Measurements from ENCODE around the gene CASP10. TPM values are rescaled to one million over a fixed set of nuclear protein-coding genes. Genes with fewer than 3 reads are reported as not detected.
"Not testable (repeated sequence)": the region's sequence is repeated elsewhere in the genome, so short reads cannot be mapped to it uniquely, and the experiment has no call there.

Gene CASP10
- total RNA-seq, 1 experiment from 2014 or later = 1.2 TPM

- POLR2A ChIA-PET (ENCODE audit: low non-redundant PET) = interaction anchor here (0.6 kb wide), 1 partner anchor 35 kb away, joined by 3 read pairs; no protein-coding TSS in a partner anchor
- CTCF ChIA-PET = no interaction called here
- no TSS peak for BruUV-seq (replicated peaks)
Observed at GRCh38 chr2:201234663-201235135, 51.8 kb downstream of the CASP10 start.

DNA sequence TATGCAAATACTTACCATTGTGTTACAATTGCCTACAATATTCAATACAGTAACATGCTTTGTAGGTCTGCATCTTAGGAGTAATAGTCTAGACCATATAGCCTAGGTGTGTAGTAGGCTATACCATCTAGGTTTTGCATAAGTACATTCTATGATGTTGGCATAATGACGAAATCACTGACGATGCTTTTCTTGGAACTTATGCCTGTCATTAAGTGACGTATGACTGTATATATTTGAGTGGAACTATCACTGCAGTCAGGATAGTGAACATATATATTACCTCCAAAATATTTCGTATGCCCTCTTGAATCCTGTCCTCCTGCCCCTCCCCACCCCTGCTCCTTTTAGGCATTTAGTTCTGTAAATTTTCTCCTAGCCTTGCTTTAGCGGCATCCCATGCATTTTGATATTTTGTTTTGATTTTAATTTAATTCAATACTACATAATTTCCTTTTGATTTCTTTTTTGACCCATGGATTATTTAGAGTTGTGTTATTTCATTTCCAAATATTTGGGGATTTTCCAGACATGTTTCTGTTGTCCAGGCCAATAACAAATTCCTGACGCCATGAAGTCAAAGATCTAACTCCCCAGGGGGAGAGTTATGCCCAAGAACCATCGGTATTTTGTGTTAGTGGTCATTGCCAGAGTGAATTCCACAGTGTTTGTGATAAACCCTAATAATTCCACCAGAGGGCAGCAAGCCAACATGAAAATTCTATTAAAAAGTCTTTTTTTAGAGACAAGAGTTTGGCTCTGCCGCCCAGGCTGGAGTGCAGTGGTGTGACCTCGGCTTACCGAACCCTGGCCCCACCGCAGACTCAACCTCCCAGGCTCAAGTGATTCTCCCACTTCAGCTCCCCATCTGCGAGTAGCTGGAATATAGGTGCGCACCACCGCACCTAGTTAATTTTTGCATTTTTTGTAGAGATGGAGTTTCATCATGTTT, 53.2 kb downstream of the CASP10 start:
- TF ChIP-seq EZH2 (IDR thresholded peaks at IDR 0.05; ENCODE audit: borderline replicate concordance, low read depth, low read length, poor library complexity, severe bottlenecking) (no peak), CTCF (conservative IDR thresholded peaks at IDR 0.05; ENCODE audit: low read depth, low read length) (peak; percentile 67)
- no TSS peak for BruUV-seq (replicated peaks)
- Histone ChIP-seq H3K4me3 (ENCODE audit: low read depth, low read length, poor library complexity, severe bottlenecking) (peak overlapping the region; percentile 20), H3K4me1 (ENCODE audit: insufficient read depth, low read length, poor library complexity, severe bottlenecking) (peaks cover 20% of the 10 kb centered on the region), H3K27ac (ENCODE audit: low read depth, low read length, poor library complexity, severe bottlenecking) (no peak overlapping the region), H3K36me3 (ENCODE audit: insufficient read depth, low read length, poor library complexity, severe bottlenecking) (no peaks in the 10 kb centered on the region), H3K27me3 (replicated peaks; ENCODE audit: insufficient read depth, low read depth, low read length, poor library complexity) (no peaks in the 10 kb centered on the region), H3K9me3 (ENCODE audit: low read depth, low read length, poor library complexity, severe bottlenecking) (no peaks in the 10 kb centered on the region)
- POLR2A ChIA-PET (ENCODE audit: low non-redundant PET) = no interaction called here
- intact Hi-C loops (cut with micrococcal nuclease; ENCODE audit: unreplicated experiment) = loop anchor here (1.0 to 10.0 kb wide), 3 partner anchors 128 to 941 kb away; partner anchors contain the start of gene TMEM237
- CTCF ChIA-PET = interaction anchor here (0.8 kb wide), 1 partner anchor 128 kb away, joined by 6 read pairs; no protein-coding TSS in a partner anchor
- peak; percentile 83 for DNase-seq (ENCODE audit: low spot score)

More at GRCh38 chr2:201234663-201235135, 51.8 kb downstream of the CASP10 start:
- Histone ChIP-seq H3K27me3 (replicated peaks; ENCODE audit: insufficient read depth, low read depth, low read length, poor library complexity) (no peaks in the 10 kb centered on the region), H3K4me3 (ENCODE audit: low read depth, low read length, poor library complexity, severe bottlenecking) (peak overlapping the region; percentile 42), H3K9me3 (ENCODE audit: low read depth, low read length, poor library complexity, severe bottlenecking) (no peaks in the 10 kb centered on the region), H3K36me3 (ENCODE audit: insufficient read depth, low read length, poor library complexity, severe bottlenecking) (no peaks in the 10 kb centered on the region), H3K4me1 (ENCODE audit: insufficient read depth, low read length, poor library complexity, severe bottlenecking) (peaks cover 20% of the 10 kb centered on the region), H3K27ac (ENCODE audit: low read depth, low read length, poor library complexity, severe bottlenecking) (no peak overlapping the region)
- no peak for DNase-seq (ENCODE audit: low spot score)
- intact Hi-C loops (cut with micrococcal nuclease; ENCODE audit: unreplicated experiment) = loop anchor here (5.0 to 10.0 kb wide), 3 partner anchors 52 to 943 kb away; partner anchors contain the start of genes CASP10 and TMEM237
- TF ChIP-seq CTCF (conservative IDR thresholded peaks at IDR 0.05; ENCODE audit: low read depth, low read length) = no peak
- TF ChIP-seq EZH2 (IDR thresholded peaks at IDR 0.05; ENCODE audit: borderline replicate concordance, low read depth, low read length, poor library complexity, severe bottlenecking) = no peak

- no peak for DNase-seq (ENCODE audit: low spot score)
- intact Hi-C loops (cut with micrococcal nuclease; ENCODE audit: unreplicated experiment) = loop anchor here (5.0 to 10.0 kb wide), 2 partner anchors 407 to 940 kb away; partner anchors contain the start of gene TMEM237
- no TSS peak for BruUV-seq (replicated peaks)
- POLR2A ChIA-PET (ENCODE audit: low non-redundant PET) = no interaction called here
- TF ChIP-seq EZH2 (IDR thresholded peaks at IDR 0.05; ENCODE audit: borderline replicate concordance, low read depth, low read length, poor library complexity, severe bottlenecking) (no peak), CTCF (conservative IDR thresholded peaks at IDR 0.05; ENCODE audit: low read depth, low read length) (no peak)
- H3K4me1 ChIP-seq (ENCODE audit: insufficient read depth, low read length, poor library complexity, severe bottlenecking) = peaks cover 11% of the 10 kb centered on the region
- no peaks in the 10 kb centered on the region for H3K27me3 ChIP-seq (replicated peaks; ENCODE audit: insufficient read depth, low read depth, low read length, poor library complexity)
- peaks cover 5% of the 10 kb centered on the region for H3K9me3 ChIP-seq (ENCODE audit: low read depth, low read length, poor library complexity, severe bottlenecking)
- H3K4me3 ChIP-seq (ENCODE audit: low read depth, low read length, poor library complexity, severe bottlenecking) = no peak overlapping the region
- H3K36me3 ChIP-seq (ENCODE audit: insufficient read depth, low read length, poor library complexity, severe bottlenecking) = no peaks in the 10 kb centered on the region
- H3K27ac ChIP-seq (ENCODE audit: low read depth, low read length, poor library complexity, severe bottlenecking) = no peak overlapping the region
- CTCF ChIA-PET = no interaction called here
Observed at GRCh38 chr2:201237486-201238123, 54.7 kb downstream of the CASP10 start.

DNA sequence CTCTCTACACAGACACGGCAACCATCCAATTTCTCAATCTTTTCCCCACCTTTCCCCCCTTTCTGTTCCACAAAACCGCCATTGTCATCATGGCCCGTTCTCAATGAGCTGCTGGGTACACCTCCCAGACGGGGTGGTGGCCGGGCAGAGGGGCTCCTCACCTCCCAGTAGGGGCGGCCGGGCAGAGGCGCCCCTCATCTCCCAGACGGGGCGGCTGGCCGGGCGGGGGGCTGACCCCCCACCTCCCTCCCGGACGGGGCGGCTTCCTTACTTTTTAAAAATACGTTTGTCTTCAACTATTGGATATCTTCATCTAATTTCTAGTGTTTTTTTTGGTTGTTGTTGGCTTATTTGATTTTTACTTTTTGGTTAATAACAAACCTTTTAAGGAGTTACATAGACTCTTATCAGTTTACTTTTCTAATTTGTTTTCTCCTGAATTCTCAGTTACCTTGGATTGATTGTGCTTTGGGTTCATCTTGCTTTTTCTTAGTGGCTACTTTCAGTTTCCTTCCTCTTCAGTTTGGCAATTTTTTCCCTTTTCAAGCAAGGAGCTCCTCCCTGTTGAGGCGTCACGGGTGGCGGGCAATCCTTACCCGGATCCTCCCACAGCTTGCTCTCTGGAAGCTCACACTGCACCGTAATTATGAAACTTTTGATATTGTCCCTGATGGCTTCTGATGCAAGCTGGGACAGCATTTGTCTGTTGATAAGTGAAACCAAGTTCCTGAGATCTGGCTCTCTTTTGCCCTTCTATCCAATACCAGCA, 56.4 kb downstream of the CASP10 start:
- H3K27me3 ChIP-seq (replicated peaks; ENCODE audit: insufficient read depth, low read depth, low read length, poor library complexity); H3K4me3 ChIP-seq (ENCODE audit: low read depth, low read length, poor library complexity, severe bottlenecking); H3K36me3 ChIP-seq (ENCODE audit: insufficient read depth, low read length, poor library complexity, severe bottlenecking); H3K27ac ChIP-seq (ENCODE audit: low read depth, low read length, poor library complexity, severe bottlenecking); DNase-seq (ENCODE audit: low spot score); POLR2A ChIA-PET (ENCODE audit: low non-redundant PET); H3K4me1 ChIP-seq (ENCODE audit: insufficient read depth, low read length, poor library complexity, severe bottlenecking); CTCF ChIA-PET; H3K9me3 ChIP-seq (ENCODE audit: low read depth, low read length, poor library complexity, severe bottlenecking); BruUV-seq (replicated peaks): not testable (repeated sequence)
- intact Hi-C loops (cut with micrococcal nuclease; ENCODE audit: unreplicated experiment) = loop anchor here (5.0 to 10.0 kb wide), 2 partner anchors 405 to 938 kb away; partner anchors contain the start of gene TMEM237

Data from A673 (cell line).